ENCODE data around the gene PEX14. TPM values are rescaled to one million over a fixed set of nuclear protein-coding genes. Genes with fewer than 3 reads are reported as not detected.
"Not testable (repeated sequence)": the region's sequence is repeated elsewhere in the genome, so short reads cannot be mapped to it uniquely, and the experiment has no call there.

PEX14 gene
- total and polyA plus RNA-seq, 2 donors, result 8.8 to 16.1 TPM

GRCh38 chr1:10497109-10497508 is 22.4 kb downstream of the PEX14 start:
- peak overlapping the region in 1 of 2 donors; percentile 15 for H3K27ac ChIP-seq (ENCODE audit: low read depth in 1 of 2, low read length in 1 of 2)
- H3K36me3 ChIP-seq (ENCODE audit: control insufficient read depth in 2 of 2, insufficient read depth in 2 of 2, low read length in 1 of 2), result peaks cover 0 to 5% of the 10 kb centered on the region in 2 donors
- no peaks in the 10 kb centered on the region for H3K27me3 ChIP-seq (ENCODE audit: control insufficient read depth in 2 of 2, insufficient read depth in 1 of 2, low read length in 1 of 2)
- 88% methylated on average over 7 of the region's 7 CpGs for WGBS
- H3K4me3 ChIP-seq (ENCODE audit: low read length in 2 of 2), result no peak overlapping the region
- H3K4me1 ChIP-seq (ENCODE audit: control insufficient read depth in 2 of 2, insufficient read depth in 2 of 2, low read length in 2 of 2), result peaks cover 20 to 31% of the 10 kb centered on the region in 2 donors
- H3K9me3 ChIP-seq (ENCODE audit: control insufficient read depth in 2 of 2, insufficient read depth in 1 of 2, low read length in 1 of 2), result no peaks in the 10 kb centered on the region
- no peak for DNase-seq (ENCODE audit: low read depth in 6 of 9, low spot score in 9 of 9)

GRCh38 chr1:10498231-10498630 is 23.5 kb downstream of the PEX14 start:
- Histone ChIP-seq H3K36me3 (ENCODE audit: control insufficient read depth in 2 of 2, insufficient read depth in 2 of 2, low read length in 1 of 2) (peaks cover 0 to 5% of the 10 kb centered on the region in 2 donors), H3K4me1 (ENCODE audit: control insufficient read depth in 2 of 2, insufficient read depth in 2 of 2, low read length in 2 of 2) (peaks cover 20 to 31% of the 10 kb centered on the region in 2 donors), H3K9me3 (ENCODE audit: control insufficient read depth in 2 of 2, insufficient read depth in 1 of 2, low read length in 1 of 2) (no peaks in the 10 kb centered on the region), H3K27ac (ENCODE audit: low read depth in 1 of 2, low read length in 1 of 2) (no peak overlapping the region), H3K4me3 (ENCODE audit: low read length in 2 of 2) (no peak overlapping the region), H3K27me3 (ENCODE audit: control insufficient read depth in 2 of 2, insufficient read depth in 1 of 2, low read length in 1 of 2) (no peaks in the 10 kb centered on the region)
- no peak for DNase-seq (ENCODE audit: low read depth in 6 of 9, low spot score in 9 of 9)
- WGBS, result 95% methylated on average over 8 of the region's 8 CpGs

DNA sequence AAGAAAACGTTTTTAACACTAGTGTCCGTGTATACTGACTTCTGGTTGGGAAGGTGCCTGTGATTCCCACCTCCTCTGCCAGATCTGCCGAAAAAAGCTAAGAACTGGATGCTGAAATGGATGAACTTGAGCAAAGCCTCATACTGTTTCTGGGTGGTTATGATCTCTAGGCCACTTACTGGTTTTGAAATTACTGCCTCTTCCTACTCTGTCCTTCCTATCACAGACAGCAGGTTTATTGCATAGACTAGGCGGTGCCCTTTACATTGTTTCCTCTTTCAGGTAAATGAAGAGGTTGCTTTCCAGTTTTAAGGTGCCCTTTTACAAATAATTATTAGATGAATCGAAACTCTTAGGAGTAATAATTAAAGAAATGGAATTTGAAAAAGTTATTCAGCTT is 27.5 kb downstream of the PEX14 start:
- no peak overlapping the region for H3K27ac ChIP-seq (ENCODE audit: low read depth in 1 of 2, low read length in 1 of 2)
- WGBS, result 94% methylated on average over 5 of the region's 5 CpGs
- no peaks in the 10 kb centered on the region for H3K9me3 ChIP-seq (ENCODE audit: control insufficient read depth in 2 of 2, insufficient read depth in 1 of 2, low read length in 1 of 2)
- no peaks in the 10 kb centered on the region for H3K27me3 ChIP-seq (ENCODE audit: control insufficient read depth in 2 of 2, insufficient read depth in 1 of 2, low read length in 1 of 2)
- no peaks in the 10 kb centered on the region for H3K36me3 ChIP-seq (ENCODE audit: control insufficient read depth in 2 of 2, insufficient read depth in 2 of 2, low read length in 1 of 2)
- no peak for DNase-seq (ENCODE audit: low read depth in 6 of 9, low spot score in 9 of 9)
- no peak overlapping the region for H3K4me3 ChIP-seq (ENCODE audit: low read length in 2 of 2)
- peaks cover 13 to 14% of the 10 kb centered on the region in 2 donors for H3K4me1 ChIP-seq (ENCODE audit: control insufficient read depth in 2 of 2, insufficient read depth in 2 of 2, low read length in 2 of 2)

DNA sequence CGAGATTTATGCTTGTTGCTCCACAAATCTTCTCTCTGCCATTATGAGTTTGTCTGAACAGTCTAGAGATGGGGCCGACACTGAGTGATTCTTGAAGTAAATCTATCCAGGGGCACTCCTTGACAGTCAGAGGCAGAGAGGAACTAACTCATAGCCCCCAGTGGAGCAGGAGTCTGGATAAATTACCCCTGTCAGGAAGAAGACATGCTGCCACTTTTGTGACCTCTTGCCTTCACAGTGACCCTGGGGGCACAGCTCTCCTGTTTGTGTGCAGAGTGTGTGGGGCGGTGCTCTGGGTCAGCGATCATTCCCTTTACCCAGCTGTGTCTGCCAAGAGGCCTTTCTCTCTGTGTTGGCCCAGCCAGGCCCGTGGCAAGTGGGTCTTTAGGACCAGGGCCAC is 29.5 kb downstream of the PEX14 start:
- Histone ChIP-seq H3K27ac (ENCODE audit: low read depth in 1 of 2, low read length in 1 of 2) (no peak overlapping the region), H3K4me3 (ENCODE audit: low read length in 2 of 2) (no peak overlapping the region), H3K9me3 (ENCODE audit: control insufficient read depth in 2 of 2, insufficient read depth in 1 of 2, low read length in 1 of 2) (no peaks in the 10 kb centered on the region), H3K27me3 (ENCODE audit: control insufficient read depth in 2 of 2, insufficient read depth in 1 of 2, low read length in 1 of 2) (no peaks in the 10 kb centered on the region), H3K36me3 (ENCODE audit: control insufficient read depth in 2 of 2, insufficient read depth in 2 of 2, low read length in 1 of 2) (no peaks in the 10 kb centered on the region), H3K4me1 (ENCODE audit: control insufficient read depth in 2 of 2, insufficient read depth in 2 of 2, low read length in 2 of 2) (peaks cover 14 to 25% of the 10 kb centered on the region in 2 donors)
- 76% methylated on average over 5 of the region's 5 CpGs for WGBS
- DNase-seq (ENCODE audit: low read depth in 6 of 9, low spot score in 9 of 9), result no peak

GRCh38 chr1:10506046-10506676 is 31.4 kb downstream of the PEX14 start:
- not testable (repeated sequence) for H3K9me3 ChIP-seq (ENCODE audit: control insufficient read depth in 2 of 2, insufficient read depth in 1 of 2, low read length in 1 of 2); H3K4me3 ChIP-seq (ENCODE audit: low read length in 2 of 2); DNase-seq (ENCODE audit: low read depth in 6 of 9, low spot score in 9 of 9); H3K36me3 ChIP-seq (ENCODE audit: control insufficient read depth in 2 of 2, insufficient read depth in 2 of 2, low read length in 1 of 2); H3K27me3 ChIP-seq (ENCODE audit: control insufficient read depth in 2 of 2, insufficient read depth in 1 of 2, low read length in 1 of 2)
- Histone ChIP-seq H3K4me1 (ENCODE audit: control insufficient read depth in 2 of 2, insufficient read depth in 2 of 2, low read length in 2 of 2) (peaks cover 17 to 32% of the 10 kb centered on the region in 2 donors), H3K27ac (ENCODE audit: low read depth in 1 of 2, low read length in 1 of 2) (peak overlapping the region in 1 of 2 donors; percentile 3)
- WGBS, result 97% methylated on average over 12 of the region's 12 CpGs

- peak overlapping the region in 1 of 2 donors; percentile 3 for H3K27ac ChIP-seq (ENCODE audit: low read depth in 1 of 2, low read length in 1 of 2)
- H3K27me3 ChIP-seq (ENCODE audit: control insufficient read depth in 2 of 2, insufficient read depth in 1 of 2, low read length in 1 of 2), result no peaks in the 10 kb centered on the region
- no peaks in the 10 kb centered on the region for H3K9me3 ChIP-seq (ENCODE audit: control insufficient read depth in 2 of 2, insufficient read depth in 1 of 2, low read length in 1 of 2)
- H3K36me3 ChIP-seq (ENCODE audit: control insufficient read depth in 2 of 2, insufficient read depth in 2 of 2, low read length in 1 of 2), result no peaks in the 10 kb centered on the region
- peak in 1 of 9 donors; percentile 21 for DNase-seq (ENCODE audit: low read depth in 6 of 9, low spot score in 9 of 9)
- WGBS, result 40% methylated on average over 4 of the region's 4 CpGs
- peaks cover 22 to 37% of the 10 kb centered on the region in 2 donors for H3K4me1 ChIP-seq (ENCODE audit: control insufficient read depth in 2 of 2, insufficient read depth in 2 of 2, low read length in 2 of 2)
- H3K4me3 ChIP-seq (ENCODE audit: low read length in 2 of 2), result no peak overlapping the region
Measured at GRCh38 chr1:10506677-10507047, 31.9 kb downstream of the PEX14 start.

GRCh38 chr1:10507111-10507879 is 32.5 kb downstream of the PEX14 start:
- Histone ChIP-seq H3K4me1 (ENCODE audit: control insufficient read depth in 2 of 2, insufficient read depth in 2 of 2, low read length in 2 of 2) (peaks cover 21 to 43% of the 10 kb centered on the region in 2 donors), H3K36me3 (ENCODE audit: control insufficient read depth in 2 of 2, insufficient read depth in 2 of 2, low read length in 1 of 2) (no peaks in the 10 kb centered on the region), H3K4me3 (ENCODE audit: low read length in 2 of 2) (no peak overlapping the region), H3K27ac (ENCODE audit: low read depth in 1 of 2, low read length in 1 of 2) (peak overlapping the region in 1 of 2 donors; percentile 51), H3K9me3 (ENCODE audit: control insufficient read depth in 2 of 2, insufficient read depth in 1 of 2, low read length in 1 of 2) (no peaks in the 10 kb centered on the region), H3K27me3 (ENCODE audit: control insufficient read depth in 2 of 2, insufficient read depth in 1 of 2, low read length in 1 of 2) (no peaks in the 10 kb centered on the region)
- peak in 3 of 9 donors; percentile 30 to 63 (median 49) for DNase-seq (ENCODE audit: low read depth in 6 of 9, low spot score in 9 of 9)
- 81% methylated on average over 17 of the region's 17 CpGs for WGBS

GRCh38 chr1:10508511-10508951 is 33.8 kb downstream of the PEX14 start:
- H3K27me3 ChIP-seq (ENCODE audit: control insufficient read depth in 2 of 2, insufficient read depth in 1 of 2, low read length in 1 of 2), result no peaks in the 10 kb centered on the region

DNA sequence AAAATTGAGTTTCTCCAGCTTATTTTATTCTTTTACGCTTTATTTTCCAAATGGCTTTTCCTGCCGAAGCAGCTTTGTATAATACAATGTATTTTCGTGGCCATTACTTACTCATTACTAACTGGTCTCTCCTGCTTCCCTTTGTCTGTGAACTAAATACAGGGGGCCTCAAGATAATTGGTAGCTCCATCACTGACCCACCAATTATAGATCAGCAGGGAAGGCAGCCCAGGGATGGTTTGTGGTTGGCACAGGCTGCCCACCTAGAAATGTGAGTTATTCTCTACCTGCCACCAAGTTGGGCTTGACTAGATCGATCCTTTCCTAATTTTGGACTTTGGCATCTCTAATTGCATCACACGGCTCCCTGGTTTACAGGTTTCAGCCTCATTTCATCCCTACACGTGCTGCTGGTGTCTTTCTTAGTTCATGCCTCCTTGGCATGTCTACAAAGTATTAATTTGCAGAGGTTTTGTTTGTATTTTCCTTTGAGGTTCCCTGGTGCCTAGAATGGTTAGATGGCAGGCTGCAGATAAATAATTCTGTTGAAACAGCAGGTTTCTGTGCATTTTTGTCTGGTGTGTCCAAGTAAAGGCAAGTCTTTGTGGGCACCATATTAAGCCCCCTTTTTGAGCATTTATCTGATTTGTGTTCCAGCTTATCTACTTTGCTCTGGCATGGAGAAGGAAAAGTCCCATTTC is 35.2 kb downstream of the PEX14 start:
- Histone ChIP-seq H3K27me3 (ENCODE audit: control insufficient read depth in 2 of 2, insufficient read depth in 1 of 2, low read length in 1 of 2) (no peaks in the 10 kb centered on the region), H3K36me3 (ENCODE audit: control insufficient read depth in 2 of 2, insufficient read depth in 2 of 2, low read length in 1 of 2) (no peaks in the 10 kb centered on the region), H3K27ac (ENCODE audit: low read depth in 1 of 2, low read length in 1 of 2) (peak overlapping the region; percentile 11 to 76), H3K4me1 (ENCODE audit: control insufficient read depth in 2 of 2, insufficient read depth in 2 of 2, low read length in 2 of 2) (peaks cover 23 to 66% of the 10 kb centered on the region in 2 donors), H3K4me3 (ENCODE audit: low read length in 2 of 2) (no peak overlapping the region), H3K9me3 (ENCODE audit: control insufficient read depth in 2 of 2, insufficient read depth in 1 of 2, low read length in 1 of 2) (no peaks in the 10 kb centered on the region)
- 74% methylated on average over 6 of the region's 6 CpGs for WGBS
- DNase-seq (ENCODE audit: low read depth in 6 of 9, low spot score in 9 of 9), result no peak

More at GRCh38 chr1:10508511-10508951, 33.8 kb downstream of the PEX14 start:
- no peaks in the 10 kb centered on the region for H3K9me3 ChIP-seq (ENCODE audit: control insufficient read depth in 2 of 2, insufficient read depth in 1 of 2, low read length in 1 of 2)
- H3K36me3 ChIP-seq (ENCODE audit: control insufficient read depth in 2 of 2, insufficient read depth in 2 of 2, low read length in 1 of 2), result no peaks in the 10 kb centered on the region
- H3K27ac ChIP-seq (ENCODE audit: low read depth in 1 of 2, low read length in 1 of 2), result no peak overlapping the region
- WGBS, result 58% methylated on average over 3 of the region's 3 CpGs
- no peak for DNase-seq (ENCODE audit: low read depth in 6 of 9, low spot score in 9 of 9)
- H3K4me1 ChIP-seq (ENCODE audit: control insufficient read depth in 2 of 2, insufficient read depth in 2 of 2, low read length in 2 of 2), result peaks cover 21 to 55% of the 10 kb centered on the region in 2 donors
- H3K4me3 ChIP-seq (ENCODE audit: low read length in 2 of 2), result no peak overlapping the region
